GM10847 (cell line): Measurements from ENCODE around the gene TEAD1.

Experiments
- POLR2A ChIP-seq: IDR thresholded peaks from 2 replicates; pipeline ENCODE4 v1.6.1; 2011; ENCODE audit not compliant: insufficient read length; ENCODE audit errors: extremely low read depth

The TEAD1 gene

GRCh38 chr11:12818333-12819015, 144.3 kb downstream of the TEAD1 start:
- TF ChIP-seq POLR2A: no peak

DNA sequence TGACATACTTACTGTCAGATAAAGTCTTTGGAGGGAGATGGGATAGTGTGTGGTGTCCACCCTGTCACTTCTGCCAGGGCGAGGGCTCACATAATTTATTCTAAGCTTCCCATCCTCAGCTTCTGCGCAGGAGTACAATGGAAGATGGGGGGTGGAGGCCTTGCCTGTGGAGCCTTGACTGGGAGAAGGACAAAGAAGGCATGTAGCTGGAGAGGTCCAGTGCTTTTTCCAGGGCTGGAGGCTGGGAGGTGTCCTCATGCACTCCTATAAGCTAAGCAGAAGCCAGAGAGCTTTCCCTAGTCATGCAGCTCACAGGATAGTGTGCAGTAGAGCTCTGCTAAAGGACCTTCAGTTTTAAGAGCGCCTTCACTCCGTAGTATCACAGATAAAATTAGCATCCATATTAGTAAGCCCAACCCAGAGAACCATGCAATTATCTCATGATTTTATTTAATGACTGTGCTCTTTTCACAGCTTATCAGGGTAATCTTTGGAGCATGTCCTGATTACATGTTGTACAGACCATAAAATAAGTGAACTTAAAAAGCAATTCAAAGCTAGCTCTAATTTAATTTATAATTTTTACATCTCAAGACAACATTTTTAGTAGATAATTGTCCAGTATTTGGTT, 148.3 kb downstream of the TEAD1 start:
- no peak for TF ChIP-seq POLR2A

GRCh38 chr11:12824281-12825041, 150.2 kb downstream of the TEAD1 start:
- no peak for TF ChIP-seq POLR2A

DNA sequence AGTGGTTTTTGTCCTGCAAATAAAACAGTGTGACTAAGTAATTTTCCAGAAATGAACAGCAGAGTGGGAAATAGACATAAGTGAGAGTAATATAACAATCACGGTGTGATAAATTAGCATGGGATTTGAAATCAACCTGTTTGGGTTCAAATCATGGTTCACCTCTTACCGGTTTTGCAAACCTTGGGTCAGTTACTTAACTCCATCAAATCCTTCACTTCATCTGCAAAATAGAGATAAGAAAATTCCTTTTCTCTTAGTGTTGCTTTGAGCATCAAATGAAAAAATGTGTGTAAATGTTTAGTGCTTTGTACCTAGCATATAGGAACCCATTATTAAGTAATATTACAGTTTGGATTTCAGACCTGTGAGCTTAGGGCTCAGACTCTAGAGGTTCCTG, 152.2 kb downstream of the TEAD1 start:
- TF ChIP-seq POLR2A: no peak

DNA sequence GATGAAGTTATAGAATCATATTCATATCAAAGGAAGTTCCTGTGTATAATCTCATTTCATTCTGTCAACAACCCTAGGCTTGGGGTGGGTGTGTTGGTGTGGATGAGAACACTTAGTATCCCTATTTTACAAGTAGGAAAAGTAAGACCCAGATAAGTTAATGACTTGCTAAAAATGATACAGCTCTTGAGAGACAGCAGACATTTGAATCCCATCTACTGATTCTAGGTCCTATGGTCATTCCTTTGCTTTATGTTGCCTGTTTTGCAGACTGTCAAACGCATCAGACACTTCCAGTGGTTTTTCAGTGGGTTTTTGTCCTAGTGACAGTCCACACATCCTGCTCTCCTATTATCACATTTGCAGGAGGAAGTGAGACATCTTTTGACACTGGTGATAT, 153.1 kb downstream of the TEAD1 start:
- no peak for TF ChIP-seq POLR2A

DNA sequence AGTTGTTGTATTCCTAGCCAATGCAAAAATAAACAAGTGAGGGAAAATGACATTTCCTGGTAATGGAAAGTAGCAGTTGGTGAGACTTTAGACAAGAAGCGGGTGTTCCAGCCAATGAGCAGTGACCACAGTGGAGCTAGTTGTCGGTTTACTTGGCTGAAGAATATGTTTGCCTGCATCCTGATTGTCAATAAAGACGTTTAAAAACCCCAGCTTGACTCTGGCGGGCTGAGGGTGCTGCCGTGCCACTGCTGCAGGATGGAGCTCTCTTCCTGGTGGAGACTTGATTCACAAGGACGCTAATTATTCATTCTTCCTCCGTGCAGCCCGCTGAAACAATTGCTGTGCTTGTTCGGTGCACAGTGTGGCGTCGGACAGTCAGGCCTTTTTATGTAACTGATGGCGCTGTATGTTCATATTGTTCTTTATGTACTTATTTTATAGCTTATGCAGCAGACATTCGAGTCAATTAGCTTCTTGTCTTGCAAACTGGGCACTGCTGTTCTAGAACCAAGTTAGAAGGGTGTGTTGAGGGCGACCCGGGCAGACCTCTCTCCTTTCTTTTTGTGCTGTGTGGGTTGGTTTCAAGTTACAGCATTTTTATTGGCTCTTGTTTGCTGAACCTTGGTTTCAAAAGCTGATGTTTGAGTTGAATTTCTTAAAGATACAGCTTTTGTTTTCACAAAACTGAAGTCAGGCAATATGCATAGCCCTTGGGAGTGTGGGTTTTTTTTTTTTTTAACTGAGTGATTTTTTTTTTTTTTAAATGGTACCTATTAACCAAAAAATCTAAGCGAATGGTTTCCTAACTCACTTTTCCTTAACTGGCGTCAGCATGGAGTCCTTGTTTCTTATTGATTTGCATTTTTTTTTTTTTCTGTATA, 153.9 kb downstream of the TEAD1 start:
- no peak for TF ChIP-seq POLR2A

DNA sequence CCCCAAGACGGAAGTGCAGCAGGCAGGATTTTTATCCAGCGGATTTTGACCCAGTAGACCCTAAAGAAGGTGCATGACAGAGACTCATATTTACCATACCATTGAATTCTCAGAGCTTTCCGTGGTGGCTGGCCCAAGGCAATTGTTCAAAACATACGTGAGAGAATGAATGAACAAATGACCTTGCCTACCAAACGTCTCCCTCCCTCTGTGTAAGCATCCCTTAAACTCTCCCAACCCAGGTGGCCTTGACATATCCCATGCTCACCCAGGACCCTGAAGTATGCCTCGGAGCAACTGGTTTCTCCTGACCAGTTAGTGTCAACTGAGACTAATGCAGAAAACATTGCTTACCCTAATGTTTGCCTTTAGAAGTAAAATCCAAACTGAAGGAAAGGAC, 154.9 kb downstream of the TEAD1 start:
- no peak for TF ChIP-seq POLR2A

- no peak for TF ChIP-seq POLR2A
Measured at GRCh38 chr11:12829540-12830314, 155.5 kb downstream of the TEAD1 start.

- no peak for TF ChIP-seq POLR2A
Measured at GRCh38 chr11:12831471-12832202, 157.4 kb downstream of the TEAD1 start.

DNA sequence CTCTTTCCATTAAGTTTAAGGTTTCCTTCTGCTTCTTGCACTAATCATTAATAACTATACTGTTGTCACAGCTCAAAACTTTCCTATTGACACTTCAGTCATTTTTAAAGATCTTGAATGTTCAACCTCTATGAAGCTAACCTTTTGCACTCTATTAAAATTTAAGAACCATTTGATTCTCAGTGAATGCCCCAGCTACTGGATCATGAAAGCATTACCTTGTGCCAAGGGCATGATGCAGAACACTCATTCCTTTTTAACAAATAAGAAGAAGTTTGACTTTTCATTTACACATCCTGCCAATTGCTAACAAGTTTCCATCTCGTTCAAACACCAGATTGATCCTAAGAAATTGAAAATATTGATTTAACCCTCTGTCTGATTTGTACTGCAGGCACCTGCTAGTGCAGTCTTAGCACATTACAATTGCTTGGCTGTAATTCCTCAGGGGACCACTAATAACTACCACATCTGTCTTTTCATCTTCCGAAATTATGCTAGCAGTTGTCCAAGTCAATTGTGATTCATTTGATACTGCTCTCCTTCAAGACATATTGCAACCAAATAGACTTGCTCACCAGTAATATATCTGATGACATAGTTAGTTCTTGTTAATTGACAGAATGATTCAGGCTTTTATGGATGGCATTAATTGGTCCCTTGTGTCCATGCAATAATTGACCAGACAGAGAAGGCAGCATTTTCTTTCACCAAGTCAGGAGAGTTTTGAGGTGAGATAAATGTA, 158.4 kb downstream of the TEAD1 start:
- no peak for TF ChIP-seq POLR2A

- TF ChIP-seq POLR2A: no peak
Measured at GRCh38 chr11:12834166-12834565, 159.9 kb downstream of the TEAD1 start.

DNA sequence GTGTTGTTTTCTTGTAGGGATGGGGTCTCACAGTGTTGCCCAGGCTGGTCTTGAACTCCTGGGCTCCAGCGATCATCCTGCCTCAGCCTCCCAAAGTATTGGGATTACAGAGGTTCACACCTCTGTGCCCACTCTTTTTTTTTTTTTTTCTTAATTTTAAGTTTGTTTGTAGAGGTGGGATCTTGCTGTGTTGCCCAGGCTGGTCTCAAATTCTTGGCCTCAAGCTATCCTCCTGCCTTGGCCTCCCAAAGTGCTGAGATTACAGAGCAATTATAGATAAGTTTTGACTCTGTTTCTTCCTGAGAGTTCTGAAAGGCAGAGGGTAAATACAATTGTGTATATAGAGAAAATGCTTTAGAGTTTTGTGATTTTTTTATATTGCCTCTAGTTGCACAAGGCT, 160.4 kb downstream of the TEAD1 start:
- no peak for TF ChIP-seq POLR2A

- TF ChIP-seq POLR2A: no peak
Measured at GRCh38 chr11:12835286-12835685, 161.1 kb downstream of the TEAD1 start.

GRCh38 chr11:12838463-12839123, 164.4 kb downstream of the TEAD1 start:
- no peak for TF ChIP-seq POLR2A
